KMS-11 (cell line): ENCODE results near the gene PIERCE2.

Experiments used
- H2AFZ ChIP-seq: fragments of 200-600 bp; sonication (generic); 2 replicates; pipeline ENCODE4 v1.6.1; 2016; ENCODE audit warnings: antibody characterized with exemption, mixed run types, low read depth
- H3K27ac ChIP-seq: fragments of 200-600 bp; sonication (generic); 2 replicates; pipeline ENCODE4 v1.6.1; 2016; ENCODE audit warnings: mild to moderate bottlenecking, mixed run types
- H3K27me3 ChIP-seq: fragments of 200-600 bp; sonication (generic); 2 replicates; pipeline ENCODE4 v1.6.1; 2017; ENCODE audit warnings: mild to moderate bottlenecking, low read depth, mixed run types, moderate library complexity; ENCODE audit not compliant: insufficient read depth
- H3K36me3 ChIP-seq: fragments of 200-600 bp; sonication (generic); 2 replicates; pipeline ENCODE4 v1.6.1; 2017; ENCODE audit warnings: mild to moderate bottlenecking, mixed run types; ENCODE audit not compliant: insufficient read depth
- H3K4me1 ChIP-seq: fragments of 200-600 bp; sonication (generic); 2 replicates; pipeline ENCODE4 v1.6.1; 2016; ENCODE audit warnings: mild to moderate bottlenecking, low read depth, mixed run types; ENCODE audit not compliant: poor library complexity, severe bottlenecking
- H3K4me2 ChIP-seq: fragments of 200-600 bp; sonication (generic); 2 replicates; pipeline ENCODE4 v1.7.0; 2016; ENCODE audit warnings: mild to moderate bottlenecking, mixed run types
- H3K4me3 ChIP-seq: fragments of 200-600 bp; sonication (generic); IDR thresholded peaks from 2 replicates; pipeline ENCODE4 v1.6.1; 2017; ENCODE audit warnings: low read depth, low read length, mixed read lengths; ENCODE audit not compliant: insufficient read depth
- H3K79me2 ChIP-seq: fragments of 200-600 bp; sonication (generic); 2 replicates; pipeline ENCODE4 v1.6.1; 2016; ENCODE audit warnings: low read depth, mixed run types; ENCODE audit not compliant: insufficient read depth
- H3K9ac ChIP-seq: fragments of 200-600 bp; sonication (generic); 2 replicates; pipeline ENCODE4 v1.6.1; 2016; ENCODE audit warnings: mild to moderate bottlenecking, mixed run types
- H4K20me1 ChIP-seq: fragments of 200-600 bp; sonication (generic); 2 replicates; pipeline ENCODE4 v1.6.1; 2016; ENCODE audit warnings: mild to moderate bottlenecking, mixed run types; ENCODE audit not compliant: insufficient read depth
- TF ChIP-seq, protein P1 (sequence below): fragments of 200-600 bp; sonication (generic); conservative IDR thresholded peaks from 2 replicates; pipeline ENCODE4 v1.6.1; 2017; ENCODE audit warnings: low read depth, mild to moderate bottlenecking, antibody characterized with exemption, low read length, moderate library complexity, mixed read lengths

The PIERCE2 gene

DNA sequence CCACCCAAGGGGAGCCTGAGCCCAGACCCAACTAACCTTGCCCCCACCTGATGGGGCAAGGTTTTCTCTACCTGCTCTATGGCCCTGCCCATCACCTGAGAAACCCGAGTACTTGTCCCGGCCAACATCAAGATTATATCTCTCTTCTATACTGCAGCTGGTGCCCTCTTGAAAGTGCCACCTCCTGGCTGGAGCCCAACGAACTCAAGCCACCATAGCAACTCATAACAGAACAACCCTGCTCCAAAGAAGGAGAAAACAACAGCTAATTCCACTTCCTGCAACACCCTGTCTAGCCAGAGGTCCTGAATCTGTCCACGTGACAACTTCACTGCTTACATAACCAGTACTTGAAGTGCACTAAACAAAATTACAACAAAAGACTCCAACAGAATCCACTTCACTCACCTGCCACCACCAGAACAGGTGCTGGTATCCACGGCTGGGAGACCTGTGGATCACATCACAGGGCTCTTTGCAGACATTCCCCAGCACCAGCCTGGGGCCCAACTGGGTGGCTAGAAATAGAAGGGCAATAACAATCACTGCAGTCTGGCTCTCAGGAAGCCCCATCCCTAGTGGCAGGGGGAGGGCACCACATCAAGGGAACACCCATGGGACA is 49.2 kb downstream of the PIERCE2 start:
- Histone ChIP-seq H3K27me3 (no peaks in the 10 kb centered on the region), H3K79me2 (no peaks in the 10 kb centered on the region), H3K4me1 (no peaks in the 10 kb centered on the region), H2AFZ (no peak overlapping the region), H4K20me1 (no peaks in the 10 kb centered on the region), H3K9ac (no peak overlapping the region), H3K4me2 (no peak overlapping the region), H3K36me3 (no peaks in the 10 kb centered on the region), H3K27ac (no peak overlapping the region), H3K4me3 (no peak overlapping the region)
- TF ChIP-seq, protein P1, sequence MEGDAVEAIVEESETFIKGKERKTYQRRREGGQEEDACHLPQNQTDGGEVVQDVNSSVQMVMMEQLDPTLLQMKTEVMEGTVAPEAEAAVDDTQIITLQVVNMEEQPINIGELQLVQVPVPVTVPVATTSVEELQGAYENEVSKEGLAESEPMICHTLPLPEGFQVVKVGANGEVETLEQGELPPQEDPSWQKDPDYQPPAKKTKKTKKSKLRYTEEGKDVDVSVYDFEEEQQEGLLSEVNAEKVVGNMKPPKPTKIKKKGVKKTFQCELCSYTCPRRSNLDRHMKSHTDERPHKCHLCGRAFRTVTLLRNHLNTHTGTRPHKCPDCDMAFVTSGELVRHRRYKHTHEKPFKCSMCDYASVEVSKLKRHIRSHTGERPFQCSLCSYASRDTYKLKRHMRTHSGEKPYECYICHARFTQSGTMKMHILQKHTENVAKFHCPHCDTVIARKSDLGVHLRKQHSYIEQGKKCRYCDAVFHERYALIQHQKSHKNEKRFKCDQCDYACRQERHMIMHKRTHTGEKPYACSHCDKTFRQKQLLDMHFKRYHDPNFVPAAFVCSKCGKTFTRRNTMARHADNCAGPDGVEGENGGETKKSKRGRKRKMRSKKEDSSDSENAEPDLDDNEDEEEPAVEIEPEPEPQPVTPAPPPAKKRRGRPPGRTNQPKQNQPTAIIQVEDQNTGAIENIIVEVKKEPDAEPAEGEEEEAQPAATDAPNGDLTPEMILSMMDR: no peak

DNA sequence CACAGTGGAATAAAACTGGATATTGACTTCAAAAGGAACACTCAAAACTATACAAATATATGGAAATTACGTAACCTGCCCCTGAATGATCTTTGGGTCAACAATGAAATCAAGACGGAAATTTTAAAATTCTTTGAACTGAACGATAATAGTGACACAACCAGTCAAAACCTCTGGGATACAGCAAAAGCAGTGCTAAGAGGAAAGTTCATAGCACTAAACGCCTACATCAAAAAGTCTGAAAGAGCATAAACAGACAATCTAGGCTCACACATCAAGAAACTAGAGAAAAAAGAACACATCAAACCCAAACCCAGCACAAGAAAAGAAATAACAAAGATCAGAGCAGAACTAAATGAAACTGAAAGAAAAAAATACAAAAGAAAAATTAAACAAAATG is 53.2 kb downstream of the PIERCE2 start:
- no peaks in the 10 kb centered on the region for H3K36me3 ChIP-seq
- no peak overlapping the region for H3K4me3 ChIP-seq
- no peaks in the 10 kb centered on the region for H3K4me1 ChIP-seq
- no peaks in the 10 kb centered on the region for H4K20me1 ChIP-seq
- H3K4me2 ChIP-seq: no peak overlapping the region
- TF ChIP-seq, protein P1: no peak
- H2AFZ ChIP-seq: no peak overlapping the region
- H3K79me2 ChIP-seq: no peaks in the 10 kb centered on the region
- no peaks in the 10 kb centered on the region for H3K27me3 ChIP-seq
- no peak overlapping the region for H3K9ac ChIP-seq
- H3K27ac ChIP-seq: no peak overlapping the region

DNA sequence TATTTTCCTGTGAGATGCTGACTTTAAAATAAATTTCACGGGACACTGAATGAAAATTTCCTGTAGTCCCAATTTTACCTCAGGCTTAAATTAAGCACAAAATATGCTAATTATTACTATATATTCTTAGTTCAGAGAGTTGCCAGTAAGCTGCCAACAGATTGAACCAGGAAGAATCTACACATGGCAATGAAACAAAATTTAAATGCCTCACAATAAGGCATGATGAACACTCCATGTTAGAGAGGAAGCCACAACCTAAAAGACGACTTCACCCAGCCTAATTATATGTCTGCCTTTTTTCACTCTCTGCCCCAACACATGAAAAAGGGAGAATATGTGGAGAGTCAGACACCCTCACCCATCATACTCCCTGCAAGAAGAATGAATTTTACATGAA is 60.0 kb downstream of the PIERCE2 start:
- Histone ChIP-seq H3K4me1 (no peaks in the 10 kb centered on the region), H3K9ac (no peak overlapping the region), H3K4me2 (no peak overlapping the region), H3K36me3 (no peaks in the 10 kb centered on the region), H3K27ac (no peak overlapping the region), H2AFZ (no peak overlapping the region), H3K27me3 (no peaks in the 10 kb centered on the region), H4K20me1 (no peaks in the 10 kb centered on the region), H3K4me3 (no peak overlapping the region), H3K79me2 (no peaks in the 10 kb centered on the region)
- TF ChIP-seq, protein P1: no peak
